HCT116 (cell line): ENCODE data around the gene KLK13. TPM values are rescaled to one million over a fixed set of nuclear protein-coding genes. Genes with fewer than 3 reads are reported as not detected.

Source experiments
- ATAC-seq: fragments of 200-7000 bp; cut with Tn5 transposase; 2 replicates; pipeline ENCODE4 v1.9.1; 2020; ENCODE audit warnings: mild to moderate bottlenecking, moderate library complexity
- BruUV-seq: library from RNA; stranded (reverse); fragments of 400-500 nt; replicated peaks from 2 replicates; lab custom pipeline; 2021; lab: Mats Ljungman, UMichigan
- CTCF ChIA-PET: fragments of 300-600 bp; sonication (Branson Sonifier 250); formaldehyde crosslinking; loops from one replicate; lab custom pipeline; 2021; ENCODE audit warnings: antibody characterized with exemption; lab: Charles Lee
- POLR2A ChIA-PET: fragments of 300-600, 350-600 bp; sonication (Branson Sonifier 250); formaldehyde crosslinking; loops from one replicate; lab custom pipeline; 2021; ENCODE audit warnings: antibody characterized with exemption; lab: Charles Lee
- RAD21 ChIA-PET, 2 experiments: fragments of 300-600 bp; sonication (Branson Sonifier 250); formaldehyde crosslinking; loops; one replicate each; lab custom pipeline; 2023; ENCODE audit warnings: low total read pairs in 2 of 2; ENCODE audit not compliant: uncharacterized antibody in 2 of 2, unreplicated experiment in 2 of 2, low non-redundant PET in 1 of 2; lab: Charles Lee
- DNase-seq: peaks from one replicate; pipeline ENCODE4 v3.0.0-alpha.2; 2010; ENCODE audit warnings: low read depth, low spot score
- H2AFZ ChIP-seq: fragments of 200-600 bp; shearing (Covaris generic), sonication (generic); 2 replicates; pipeline ENCODE4 v1.6.1; 2017; ENCODE audit warnings: low read depth, mixed run types, mixed read lengths, antibody characterized with exemption, low read length; ENCODE audit not compliant: poor library complexity, severe bottlenecking
- H3K27ac ChIP-seq: 2 replicates; pipeline ENCODE4 v1.5.1; 2012; ENCODE audit warnings: low read depth, low read length
- H3K27me3 ChIP-seq: fragments of 200-600 bp; sonication (generic); 2 replicates; pipeline ENCODE4 v1.6.1; 2016; ENCODE audit warnings: mixed run types, low read length, mixed read lengths; ENCODE audit not compliant: insufficient read depth
- H3K36me3 ChIP-seq, 2 experiments: fragments of 200-500 bp in 1 of 2; fragments of 200-600 bp in 1 of 2; sonication (Bioruptor generic) in 1 of 2; sonication (generic) in 1 of 2; 2 replicates each; pipeline versions ENCODE4 v1.5.1 to v1.6.1; 2014 to 2016; ENCODE audit warnings: low read length in 2 of 2, inconsistent platforms in 1 of 2, mixed read lengths in 1 of 2, mixed run types in 1 of 2; ENCODE audit not compliant: insufficient read depth in 2 of 2, control insufficient read depth in 1 of 2
- H3K4me1 ChIP-seq, 2 experiments: fragments of 200-600 bp in 1 of 2; sonication (generic) in 1 of 2; 2 replicates each; pipeline versions ENCODE4 v1.5.1 to v1.6.1; 2012 to 2017; ENCODE audit warnings: low read length in 2 of 2, inconsistent platforms in 1 of 2, mild to moderate bottlenecking in 1 of 2, mixed read lengths in 1 of 2, mixed run types in 1 of 2, moderate library complexity in 1 of 2; ENCODE audit not compliant: insufficient read depth in 2 of 2, control insufficient read depth in 1 of 2
- H3K4me2 ChIP-seq: fragments of 200-600 bp; sonication (generic); 2 replicates; pipeline ENCODE4 v1.6.1; 2017; ENCODE audit warnings: mixed run types, low read length, mixed read lengths
- H3K4me3 ChIP-seq, 2 experiments: fragments of 200-600 bp in 1 of 2; sonication (generic) in 1 of 2; replicated peaks in 1 of 2; 2 replicates each; pipeline ENCODE4 v1.5.1; 2011 to 2016; ENCODE audit warnings: low read length in 2 of 2, control low read depth in 1 of 2, low read depth in 1 of 2, mild to moderate bottlenecking in 1 of 2, mixed read lengths in 1 of 2, mixed run types in 1 of 2
- H3K79me2 ChIP-seq: fragments of 200-600 bp; sonication (generic); 2 replicates; pipeline ENCODE4 v1.6.1; 2017; ENCODE audit warnings: mild to moderate bottlenecking, mixed run types, low read length, moderate library complexity, mixed read lengths; ENCODE audit not compliant: insufficient read depth
- H3K9ac ChIP-seq: fragments of 200-600 bp; sonication (generic); 2 replicates; pipeline ENCODE4 v1.6.1; 2016; ENCODE audit warnings: low read length, mixed read lengths
- H3K9me2 ChIP-seq: fragments of 200-600 bp; sonication (generic), shearing (Covaris generic); 2 replicates; pipeline ENCODE4 v1.6.1; 2017; ENCODE audit warnings: mixed run types, mild to moderate bottlenecking, moderate library complexity; ENCODE audit not compliant: insufficient read depth
- H3K9me3 ChIP-seq, 2 experiments: fragments of 200-500 bp in 1 of 2; fragments of 200-600 bp in 1 of 2; sonication (Bioruptor generic) in 1 of 2; sonication (generic) in 1 of 2; 2 replicates each; pipeline ENCODE4 v1.6.1; 2014 to 2017; ENCODE audit warnings: low read length in 2 of 2, mixed read lengths in 2 of 2, inconsistent platforms in 1 of 2, low read depth in 1 of 2, mild to moderate bottlenecking in 1 of 2, mixed run types in 1 of 2, moderate library complexity in 1 of 2; ENCODE audit not compliant: control insufficient read depth in 1 of 2, insufficient read depth in 1 of 2
- H4K20me1 ChIP-seq: fragments of 200-600 bp; sonication (generic), shearing (Covaris generic); 2 replicates; pipeline ENCODE4 v1.6.1; 2017; ENCODE audit warnings: mixed run types, mild to moderate bottlenecking, moderate library complexity; ENCODE audit not compliant: insufficient read depth
- CEBPB ChIP-seq: IDR thresholded peaks from 2 replicates; pipeline ENCODE4 v1.6.1; 2012; ENCODE audit warnings: low read depth
- ELF1 ChIP-seq: IDR thresholded peaks from 2 replicates; pipeline ENCODE4 v1.6.1; 2012; ENCODE audit warnings: low read depth, borderline replicate concordance
- EZH2 ChIP-seq: fragments of 200-600 bp; sonication (generic); IDR thresholded peaks from 2 replicates; pipeline ENCODE4 v1.6.1; 2017; ENCODE audit warnings: antibody characterized with exemption, mixed run types
- EZH2phosphoT487 ChIP-seq: fragments of 200-600 bp; IDR thresholded peaks from 2 replicates; pipeline ENCODE4 v1.6.1; 2018; ENCODE audit warnings: antibody characterized with exemption, borderline replicate concordance
- POLR2A ChIP-seq: IDR thresholded peaks from 2 replicates; pipeline ENCODE4 v1.7.0; 2011; ENCODE audit warnings: borderline replicate concordance; ENCODE audit not compliant: insufficient read depth, insufficient read length; ENCODE audit errors: extremely low read depth
- RAD21 ChIP-seq: IDR thresholded peaks from 2 replicates; pipeline ENCODE4 v1.6.1; 2012; ENCODE audit warnings: low read depth, mild to moderate bottlenecking
- REST ChIP-seq: IDR thresholded peaks from 2 replicates; pipeline ENCODE4 v1.6.1; 2012; ENCODE audit warnings: low read depth
- SRF ChIP-seq: IDR thresholded peaks from 2 replicates; pipeline ENCODE4 v1.6.1; 2012; ENCODE audit warnings: low read depth
- YY1 ChIP-seq: IDR thresholded peaks from 2 replicates; pipeline ENCODE4 v1.6.1; 2011; ENCODE audit warnings: low read length, low read depth, moderate library complexity, mild to moderate bottlenecking; ENCODE audit not compliant: insufficient replicate concordance; ENCODE audit errors: extremely low read depth
- ZNF274 ChIP-seq: fragments of 200-500 bp; sonication (Bioruptor generic); IDR thresholded peaks from 2 replicates; pipeline ENCODE4 v1.6.1; 2014; ENCODE audit warnings: mild to moderate bottlenecking, low read depth, low read length, inconsistent platforms
- intact Hi-C: fragments of 100-400 bp; cut with micrococcal nuclease; formaldehyde crosslinking; loops from 2 replicates; pipeline ENCODE4 v1.10.0; 2022
- total RNA-seq: library from RNA; stranded (reverse); gene quantifications from one replicate; pipeline ENCODE4 v1.2.1, GENCODE V29; 2021; ENCODE audit not compliant: unreplicated experiment
- TF ChIP-seq, protein P1 (sequence below): IDR thresholded peaks from 2 replicates; pipeline ENCODE4 v1.6.1; 2012

The KLK13 gene
- total RNA-seq, 1 experiment from 2014 or later, result 3.2 TPM

DNA sequence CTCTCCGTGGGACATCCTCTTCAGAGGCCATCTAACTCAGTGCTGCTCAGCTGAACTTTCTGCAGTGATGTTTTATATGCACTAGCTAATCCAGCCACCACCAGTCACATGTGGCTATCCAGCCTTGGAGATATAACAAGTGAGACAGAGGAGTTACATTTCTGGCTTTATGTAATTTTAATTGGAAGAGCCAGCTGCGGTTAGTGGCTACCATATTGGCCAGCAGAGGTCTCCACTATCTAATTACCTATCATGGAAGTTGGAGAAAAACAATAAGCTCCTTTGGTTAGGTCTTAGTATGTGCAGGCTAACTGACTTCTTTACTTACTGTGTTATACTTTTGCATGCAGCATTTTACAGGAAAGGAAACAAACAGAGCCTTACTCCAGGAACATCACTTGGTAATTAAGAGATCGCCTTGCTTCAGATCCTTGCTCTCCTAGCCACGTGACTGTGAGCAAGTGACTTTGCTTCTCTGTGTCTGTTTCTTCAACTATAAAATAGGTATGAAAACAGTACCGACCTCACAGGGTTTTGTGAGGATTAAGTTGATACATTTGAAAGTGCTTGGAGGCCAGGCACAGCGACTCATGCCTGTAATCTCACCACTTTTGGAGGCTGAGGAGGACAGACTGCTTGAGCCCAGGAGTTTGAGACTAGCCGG lies 43.8 kb downstream of the KLK13 start (continued):
- TF ChIP-seq CEBPB (no peak), RAD21 (peak; percentile 71), ELF1 (no peak), ZNF274 (no peak)

GRCh38 chr19:51019544-51019925 lies 45.4 kb downstream of the KLK13 start, which contains the start of gene KLK10:
Gene KLK10, minus strand, starts transcription at chr19:51019709. Its CDS starts 579 bp downstream, at chr19:51019130.
- Histone ChIP-seq H3K36me3 (no peaks in the 10 kb centered on the region), H3K4me2 (peak within 1 kb of the TSS; percentile 80), H3K4me3 (peak within 1 kb of the TSS; percentile 60 to 73), H3K9me2 (no peaks in the 10 kb centered on the region), H3K4me1 (peaks cover 18 to 53% of the 10 kb centered on the region in 2 experiments), H4K20me1 (no peaks in the 10 kb centered on the region), H3K27ac (peak within 1 kb of the TSS; percentile 79), H2AFZ (no peak within 1 kb of the TSS), H3K79me2 (no peaks in the 10 kb centered on the region), H3K27me3 (no peaks in the 10 kb centered on the region), H3K9ac (peak within 1 kb of the TSS; percentile 74), H3K9me3 (no peaks in the 10 kb centered on the region)
- intact Hi-C loops, result no loop called here
- ChIA-PET CTCF (interaction anchor here (0.8 to 7.3 kb wide), 6 partner anchors 18 to 114 kb away, joined by 3 to 140 read pairs (median 6); partner anchors contain the start of gene KLK8), POLR2A (interaction anchor here (1.1 to 5.4 kb wide), 5 partner anchors 8 to 215 kb away, joined by 3 to 49 read pairs (median 5); partner anchors contain the start of gene KLK8), RAD21 (no interaction called here)
- TF ChIP-seq EZH2phosphoT487 (no peak), ZNF274 (no peak), EZH2 (no peak), REST (no peak), POLR2A (no peak), SRF (no peak), YY1 (no peak)
- TF ChIP-seq, protein P1, sequence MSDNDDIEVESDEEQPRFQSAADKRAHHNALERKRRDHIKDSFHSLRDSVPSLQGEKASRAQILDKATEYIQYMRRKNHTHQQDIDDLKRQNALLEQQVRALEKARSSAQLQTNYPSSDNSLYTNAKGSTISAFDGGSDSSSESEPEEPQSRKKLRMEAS, result no peak
- ATAC-seq (0 out of 2 replicates have a peak, but pooled peaks have one; percentile 2), DNase-seq (no peak)
- no TSS peak for BruUV-seq
